ENCODE measurements around the gene THOP1. TPM values are rescaled to one million over a fixed set of nuclear protein-coding genes. Genes with fewer than 3 reads are reported as not detected.

Gene THOP1
- total RNA-seq, 1 donor from 2014 or later, result 105 TPM

GRCh38 chr19:2820112-2820702, 34.9 kb downstream of the THOP1 start:
- Mint-ChIP-seq H3K4me1 (peaks cover 2% of the 10 kb centered on the region), H3K9me3 (peaks cover 6% of the 10 kb centered on the region), H3K27me3 (ENCODE audit: insufficient read depth, low read depth) (peaks cover 6% of the 10 kb centered on the region), H3K4me3 (peak overlapping the region; percentile 94), H3K27ac (no peak overlapping the region), H3K36me3 (peaks cover 14% of the 10 kb centered on the region)
- peak overlapping the region; percentile 95 for H3K4me3 ChIP-seq
- H3K27ac ChIP-seq, result no peak overlapping the region
- H3K27me3 ChIP-seq, result no peaks in the 10 kb centered on the region
- H2AFZ ChIP-seq (replicated peaks), result peak overlapping the region; percentile 78
- H3F3A ChIP-seq (ENCODE audit: low read depth), result no peaks in the 10 kb centered on the region
- DNase-seq (ENCODE audit: low spot score), result peak; percentile 71
- H3K4me1 ChIP-seq, result no peaks in the 10 kb centered on the region
- no peaks in the 10 kb centered on the region for H3K9me3 ChIP-seq (ENCODE audit: low read depth)
- peaks cover 2% of the 10 kb centered on the region for H4K20me1 ChIP-seq (ENCODE audit: low read depth)
- peak overlapping the region; percentile 66 for H3K9ac ChIP-seq
- peaks cover 6% of the 10 kb centered on the region for H3K79me2 ChIP-seq (ENCODE audit: low read depth)
- peak overlapping the region; percentile 100 for H3K4me2 ChIP-seq
- no peak for TF ChIP-seq CTCF (IDR thresholded peaks at IDR 0.05)
- TF ChIP-seq EZH2 (IDR thresholded peaks at IDR 0.05), result no peak
- TF ChIP-seq EZH2phosphoT487 (IDR thresholded peaks at IDR 0.05), result no peak
- H3K36me3 ChIP-seq, result no peaks in the 10 kb centered on the region

- H3K27ac Mint-ChIP-seq, result no peak overlapping the region
- H3K4me3 Mint-ChIP-seq, result no peak overlapping the region
- Histone ChIP-seq H3K36me3 (no peaks in the 10 kb centered on the region), H3K27me3 (no peaks in the 10 kb centered on the region), H3K4me3 (no peak overlapping the region), H3K9ac (no peak overlapping the region), H3K79me2 (ENCODE audit: low read depth) (peaks cover 6% of the 10 kb centered on the region), H3K27ac (no peak overlapping the region), H3K4me2 (no peak overlapping the region), H3F3A (ENCODE audit: low read depth) (no peaks in the 10 kb centered on the region), H4K20me1 (ENCODE audit: low read depth) (no peaks in the 10 kb centered on the region), H2AFZ (replicated peaks) (no peak overlapping the region), H3K4me1 (no peaks in the 10 kb centered on the region), H3K9me3 (ENCODE audit: low read depth) (no peaks in the 10 kb centered on the region)
- H3K9me3 Mint-ChIP-seq, result peaks cover 22% of the 10 kb centered on the region
- TF ChIP-seq EZH2 (IDR thresholded peaks at IDR 0.05) (no peak), EZH2phosphoT487 (IDR thresholded peaks at IDR 0.05) (no peak), CTCF (IDR thresholded peaks at IDR 0.05) (no peak)
- H3K36me3 Mint-ChIP-seq, result peaks cover 32% of the 10 kb centered on the region
- H3K27me3 Mint-ChIP-seq (ENCODE audit: insufficient read depth, low read depth), result peaks cover 4% of the 10 kb centered on the region
- H3K4me1 Mint-ChIP-seq, result peaks cover 2% of the 10 kb centered on the region
- no peak for DNase-seq (ENCODE audit: low spot score)
These were observed 37.5 kb downstream of the THOP1 start for GRCh38 chr19:2822846-2823245.

- no peaks in the 10 kb centered on the region for H4K20me1 ChIP-seq (ENCODE audit: low read depth)
- peaks cover 6% of the 10 kb centered on the region for H3K79me2 ChIP-seq (ENCODE audit: low read depth)
- no peaks in the 10 kb centered on the region for H3K4me1 ChIP-seq
- no peak overlapping the region for H3K4me2 ChIP-seq
- Mint-ChIP-seq H3K9me3 (peaks cover 30% of the 10 kb centered on the region), H3K4me3 (no peak overlapping the region), H3K36me3 (peaks cover 40% of the 10 kb centered on the region), H3K4me1 (peaks cover 2% of the 10 kb centered on the region), H3K27me3 (ENCODE audit: insufficient read depth, low read depth) (peaks cover 4% of the 10 kb centered on the region), H3K27ac (no peak overlapping the region)
- no peaks in the 10 kb centered on the region for H3K27me3 ChIP-seq
- H3K9ac ChIP-seq, result no peak overlapping the region
- DNase-seq (ENCODE audit: low spot score), result no peak
- no peaks in the 10 kb centered on the region for H3K36me3 ChIP-seq
- no peak for TF ChIP-seq CTCF (IDR thresholded peaks at IDR 0.05)
- TF ChIP-seq EZH2 (IDR thresholded peaks at IDR 0.05), result no peak
- TF ChIP-seq EZH2phosphoT487 (IDR thresholded peaks at IDR 0.05), result no peak
- no peaks in the 10 kb centered on the region for H3F3A ChIP-seq (ENCODE audit: low read depth)
- H3K4me3 ChIP-seq, result no peak overlapping the region
- H3K9me3 ChIP-seq (ENCODE audit: low read depth), result no peaks in the 10 kb centered on the region
- no peak overlapping the region for H3K27ac ChIP-seq
- no peak overlapping the region for H2AFZ ChIP-seq (replicated peaks)
These were observed 38.3 kb downstream of the THOP1 start for GRCh38 chr19:2823646-2824045.

All from neural progenitor cell (in vitro differentiated cells).